GM12878 (cell line): ENCODE measurements around the gene TRPM1. TPM values are rescaled to one million over a fixed set of nuclear protein-coding genes. Genes with fewer than 3 reads are reported as not detected.

ENCODE experiments used
- ATAC-seq: fragments of 200-7000 bp; cut with Tn5 transposase; 3 replicates; pipeline ENCODE4 v1.9.1; 2020; ENCODE audit warnings: mild to moderate bottlenecking, moderate library complexity
- BruUV-seq: library from RNA; stranded (reverse); fragments of 400-500 nt; replicated peaks from 2 replicates; lab custom pipeline; 2021; lab: Mats Ljungman, UMichigan
- CTCF ChIA-PET: fragments of 300-600 bp; sonication (Branson Sonifier 250); formaldehyde crosslinking; extraction: SDS; loops from one replicate; lab custom pipeline; 2021; ENCODE audit warnings: inconsistent platforms; lab: Yijun Ruan, JAX
- POLR2A ChIA-PET: fragments of 350-600 bp; formaldehyde crosslinking; extraction: SDS; loops from one replicate; lab custom pipeline; 2021; ENCODE audit warnings: inconsistent platforms; lab: Charles Lee
- RAD21 ChIA-PET: fragments of 300-600 bp; sonication (Branson Sonifier 250); formaldehyde crosslinking; loops from one replicate; lab custom pipeline; 2023; ENCODE audit warnings: antibody characterized with exemption; ENCODE audit not compliant: unreplicated experiment; lab: Charles Lee
- SMC1A ChIA-PET: fragments of 300-600 bp; sonication (Branson Sonifier 250); formaldehyde crosslinking; loops from one replicate; lab custom pipeline; 2023; ENCODE audit not compliant: unreplicated experiment, uncharacterized antibody; lab: Charles Lee
- DNase-seq: peaks from one replicate; pipeline ENCODE4 v3.0.0-alpha.2; 2011; ENCODE audit warnings: low read depth, low spot score
- FAIRE-seq: peaks from 3 replicates; lab custom pipeline; 2011; peaks lifted over from hg19 to GRCh38; lab: Jason Lieb, UNC
- H2AFZ ChIP-seq: 2 replicates; pipeline ENCODE4 v1.6.0; 2011; ENCODE audit warnings: low read depth, low read length, control low read depth; ENCODE audit not compliant: control insufficient read depth
- H3K27ac ChIP-seq: 2 replicates; pipeline ENCODE4 v1.5.1; 2011; ENCODE audit warnings: control low read depth; ENCODE audit not compliant: control insufficient read depth, insufficient read depth
- H3K27me3 ChIP-seq, 2 experiments: replicated peaks in 1 of 2; 2 replicates each; pipeline versions ENCODE4 v1.6.0 to v1.6.1; 2011; ENCODE audit warnings: low read length in 1 of 2; ENCODE audit not compliant: control insufficient read depth in 2 of 2, insufficient read depth in 2 of 2
- H3K36me3 ChIP-seq, 2 experiments: 2 replicates each; pipeline ENCODE4 v1.5.1; 2011; ENCODE audit warnings: low read length in 1 of 2; ENCODE audit not compliant: control insufficient read depth in 2 of 2, insufficient read depth in 2 of 2
- H3K4me1 ChIP-seq: 2 replicates; pipeline ENCODE4 v1.6.1; 2011; ENCODE audit warnings: mild to moderate bottlenecking, low read length, moderate library complexity, mixed read lengths; ENCODE audit not compliant: control insufficient read depth, insufficient read depth
- H3K4me2 ChIP-seq: 2 replicates; pipeline ENCODE4 v1.6.0; 2011; ENCODE audit warnings: control low read depth; ENCODE audit not compliant: control insufficient read depth, insufficient read depth
- H3K4me3 ChIP-seq: fragments of 200-600 bp; sonication (generic); 2 replicates; pipeline ENCODE4 v1.5.1; 2016
- H3K79me2 ChIP-seq: 2 replicates; pipeline ENCODE4 v1.6.0; 2011; ENCODE audit warnings: low read length; ENCODE audit not compliant: control insufficient read depth, insufficient read depth
- H3K9ac ChIP-seq: 2 replicates; pipeline ENCODE4 v1.8.0; 2011; ENCODE audit warnings: low read length, control low read depth, mixed read lengths; ENCODE audit not compliant: control insufficient read depth, insufficient read depth
- H3K9me3 ChIP-seq: replicated peaks from 3 replicates; pipeline ENCODE4 v1.5.1; 2011; ENCODE audit warnings: mild to moderate bottlenecking, low read length; ENCODE audit not compliant: control insufficient read depth, insufficient read depth
- H4K20me1 ChIP-seq: 2 replicates; pipeline ENCODE4 v1.6.0; 2011; ENCODE audit not compliant: control insufficient read depth, insufficient read depth
- BMI1 ChIP-seq: fragments of 450-650 bp; IDR thresholded peaks from 2 replicates; pipeline ENCODE4 v1.6.1; 2016; ENCODE audit warnings: mild to moderate bottlenecking, moderate library complexity, borderline replicate concordance
- CREB1 ChIP-seq: IDR thresholded peaks from 2 replicates; pipeline ENCODE4 v1.6.1; 2012; ENCODE audit warnings: low read depth, mild to moderate bottlenecking, inconsistent platforms
- E2F4 ChIP-seq: IDR thresholded peaks from 2 replicates; pipeline ENCODE4 v1.6.1; 2012; ENCODE audit warnings: low read depth, low read length, improper control_type of control experiment
- HCFC1 ChIP-seq: fragments of 150-350 bp; IDR thresholded peaks from 2 replicates; pipeline ENCODE4 v1.6.1; 2014; ENCODE audit warnings: low read length
- LARP7 ChIP-seq: fragments of 450-650 bp; IDR thresholded peaks from 2 replicates; pipeline ENCODE4 v1.6.1; 2017; ENCODE audit warnings: mild to moderate bottlenecking
- MXI1 ChIP-seq: fragments of 150-350 bp; IDR thresholded peaks from 2 replicates; pipeline ENCODE4 v1.6.1; 2011; ENCODE audit warnings: low read depth, mild to moderate bottlenecking, inconsistent platforms, low read length, improper control_type of control experiment
- NFYB ChIP-seq: IDR thresholded peaks from 2 replicates; pipeline ENCODE4 v1.6.1; 2011; ENCODE audit warnings: low read depth, mild to moderate bottlenecking, low read length, improper control_type of control experiment, moderate library complexity; ENCODE audit not compliant: insufficient read depth
- SPI1 ChIP-seq: IDR thresholded peaks from 2 replicates; pipeline ENCODE4 v1.6.1; 2011; ENCODE audit warnings: low read depth, mild to moderate bottlenecking, low read length, moderate library complexity, borderline replicate concordance; ENCODE audit not compliant: insufficient read depth
- TAF1 ChIP-seq: IDR thresholded peaks from 2 replicates; pipeline ENCODE4 v1.6.1; 2011; ENCODE audit warnings: mild to moderate bottlenecking, low read depth, low read length, borderline replicate concordance
- ZNF24 ChIP-seq: fragments of 450-650 bp; IDR thresholded peaks from 2 replicates; pipeline ENCODE4 v1.6.1; 2017; ENCODE audit warnings: antibody characterized with exemption, mild to moderate bottlenecking
- ZSCAN29 ChIP-seq: fragments of 450-650 bp; IDR thresholded peaks from 2 replicates; pipeline ENCODE4 v1.6.1; 2017; ENCODE audit warnings: mild to moderate bottlenecking, moderate library complexity
- WGBS: methylation state at CpG from one replicate; pipeline ENCODE4 v1.1.6; 2016; ENCODE audit warnings: low lambda C conversion rate; ENCODE audit not compliant: insufficient replicate concordance, insufficient coverage; ENCODE audit errors: missing lambda C conversion rate; 5-methylcytosine and 5-hydroxymethylcytosine counted together
- in situ Hi-C: fragments of 300-500 bp; cut with MboI; formaldehyde crosslinking; loops from 9 replicates; pipeline ENCODE4 v1.14.3; 2018; ENCODE audit warnings: mixed read lengths
- intact Hi-C: fragments of 100-400 bp; cut with micrococcal nuclease; formaldehyde crosslinking; loops from one replicate; pipeline ENCODE4 v1.14.2; 2022; ENCODE audit not compliant: unreplicated experiment
- polyA plus RNA-seq, 11 experiments: library from polyadenylated mRNA; depleted of rRNA in 4 of 11; unstranded in 6 of 11; stranded (reverse) in 5 of 11; fragments of >200 nt; fragmentation: Nextera tagmentation in 4 of 11; fragmentation: Illumina TruSeq in 1 of 11; extraction: Ambion mirVana in 4 of 11; extraction: Trizol in 1 of 11; gene quantifications; 1 replicate in 1 of 11; 2 replicates in 10 of 11; pipeline versions ENCODE4 v1.2.1 to v1.2.3, GENCODE V29; 2011 to 2016; ENCODE audit warnings: inconsistent platforms in 2 of 11, missing spikeins in 2 of 11, low read depth in 1 of 11
- total RNA-seq, 4 experiments: library from RNA; depleted of rRNA in 3 of 4; stranded (reverse); fragments of >200 nt in 3 of 4; fragmentation: Illumina TruSeq in 1 of 4; extraction: Trizol in 1 of 4; gene quantifications; 2 replicates each; pipeline versions ENCODE4 v1.2.1 to v1.2.3, GENCODE V29; 2013 to 2021
- TF ChIP-seq, protein P1 (sequence below): fragments of 450-650 bp; IDR thresholded peaks from 2 replicates; pipeline ENCODE4 v1.6.1; 2014; ENCODE audit warnings: mild to moderate bottlenecking

The TRPM1 gene
- total and polyA plus RNA-seq, 10 of the 15 experiments (the other 5 are each of a cell fraction or from before 2014, with no cell fraction given), result 0.01 to 0.10 (median 0.05) TPM; not detected in 4

DNA sequence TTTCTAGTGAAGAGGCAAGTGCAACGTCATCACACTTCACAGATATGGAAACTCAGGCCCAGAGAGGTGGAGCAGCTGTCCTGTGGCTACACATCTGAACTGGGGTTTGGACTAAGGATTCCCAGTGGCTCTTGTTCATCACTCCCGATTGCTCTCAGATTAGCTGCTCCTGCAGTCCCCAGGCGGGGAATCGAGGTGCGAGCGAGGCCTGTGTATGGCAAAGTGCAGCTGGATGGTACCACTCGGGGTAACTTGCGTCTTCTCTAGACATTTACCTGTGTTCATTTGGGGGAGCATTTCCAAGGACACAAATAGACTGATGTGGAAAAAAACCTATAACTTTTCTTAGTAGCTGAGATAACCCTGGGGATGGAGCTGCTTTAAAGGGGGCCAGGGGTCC, 45.9 kb upstream of the TRPM1 start:
- intact Hi-C loops (no loop called here), in situ Hi-C loops (no loop called here)
- H3K4me1 ChIP-seq, result no peaks in the 10 kb centered on the region
- ATAC-seq (no peak), FAIRE-seq (no peak), DNase-seq (no peak)
- POLR2A ChIA-PET, result no interaction called here
- H3K9me3 ChIP-seq, result no peaks in the 10 kb centered on the region; the same call in 2 of the 3 replicates
- SMC1A ChIA-PET, result interaction anchor here (0.6 to 1.0 kb wide), 2 partner anchors 25 to 817 kb away, joined by 3 read pairs; no protein-coding TSS in a partner anchor
- no peaks in the 10 kb centered on the region for H3K79me2 ChIP-seq
- H4K20me1 ChIP-seq, result no peaks in the 10 kb centered on the region
- H3K4me2 ChIP-seq, result no peak overlapping the region
- H3K4me3 ChIP-seq, result no peak overlapping the region
- no peaks in the 10 kb centered on the region for H3K27me3 ChIP-seq
- TF ChIP-seq ZSCAN29 (no peak), HCFC1 (no peak), MXI1 (no peak), ZNF24 (no peak), SPI1 (no peak), BMI1 (no peak), CREB1 (no peak), LARP7 (no peak), E2F4 (no peak), TAF1 (no peak), NFYB (no peak)
- TF ChIP-seq, protein P1, sequence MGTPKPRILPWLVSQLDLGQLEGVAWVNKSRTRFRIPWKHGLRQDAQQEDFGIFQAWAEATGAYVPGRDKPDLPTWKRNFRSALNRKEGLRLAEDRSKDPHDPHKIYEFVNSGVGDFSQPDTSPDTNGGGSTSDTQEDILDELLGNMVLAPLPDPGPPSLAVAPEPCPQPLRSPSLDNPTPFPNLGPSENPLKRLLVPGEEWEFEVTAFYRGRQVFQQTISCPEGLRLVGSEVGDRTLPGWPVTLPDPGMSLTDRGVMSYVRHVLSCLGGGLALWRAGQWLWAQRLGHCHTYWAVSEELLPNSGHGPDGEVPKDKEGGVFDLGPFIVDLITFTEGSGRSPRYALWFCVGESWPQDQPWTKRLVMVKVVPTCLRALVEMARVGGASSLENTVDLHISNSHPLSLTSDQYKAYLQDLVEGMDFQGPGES, result no peak
- RAD21 ChIA-PET, result no interaction called here
- H3K9ac ChIP-seq, result no peak overlapping the region
- H3K36me3 ChIP-seq, result no peaks in the 10 kb centered on the region
- H3K27ac ChIP-seq, result no peak overlapping the region
- BruUV-seq, result no TSS peak
- WGBS, result 61% methylated on average over 8 of the region's 8 CpGs
- no peak overlapping the region for H2AFZ ChIP-seq
- CTCF ChIA-PET, result interaction anchor here (1.7 to 3.1 kb wide), 2 partner anchors 18 to 20 kb away, joined by 3 to 12 read pairs; no protein-coding TSS in a partner anchor
